ENCODE data around the gene SWI5. TPM values are rescaled to one million over a fixed set of nuclear protein-coding genes. Genes with fewer than 3 reads are reported as not detected.

SWI5 gene
- total RNA-seq, 1 donor from 2014 or later = 25.3 TPM

DNA sequence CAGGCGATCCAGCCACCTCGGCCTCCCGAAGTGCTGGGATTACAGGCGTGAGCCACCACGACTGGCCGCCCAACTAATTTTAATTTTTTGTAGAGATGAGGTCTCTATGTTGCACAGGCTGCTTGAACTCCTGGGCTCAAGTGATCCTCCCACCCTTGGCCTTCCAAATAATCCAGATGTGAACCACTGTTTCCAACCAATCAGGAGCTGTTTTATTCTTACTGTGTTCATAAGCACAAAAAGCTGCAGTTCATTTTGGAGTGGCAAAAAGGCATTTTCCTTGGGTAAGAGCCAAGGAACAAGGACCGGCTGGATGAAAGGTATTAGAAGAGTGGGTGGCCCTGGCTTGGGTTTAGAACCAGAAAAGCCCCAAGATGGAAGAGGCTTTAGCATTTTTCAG lies 59.1 kb downstream of the SWI5 start:
- no peak overlapping the region for H3K4me3 ChIP-seq (ENCODE audit: low read depth, low read length)
- no peak for TF ChIP-seq CTCF (conservative IDR thresholded peaks at IDR 0.05; ENCODE audit: low read depth, low read length)
- DNase-seq (ENCODE audit: low read depth) = no peak

DNA sequence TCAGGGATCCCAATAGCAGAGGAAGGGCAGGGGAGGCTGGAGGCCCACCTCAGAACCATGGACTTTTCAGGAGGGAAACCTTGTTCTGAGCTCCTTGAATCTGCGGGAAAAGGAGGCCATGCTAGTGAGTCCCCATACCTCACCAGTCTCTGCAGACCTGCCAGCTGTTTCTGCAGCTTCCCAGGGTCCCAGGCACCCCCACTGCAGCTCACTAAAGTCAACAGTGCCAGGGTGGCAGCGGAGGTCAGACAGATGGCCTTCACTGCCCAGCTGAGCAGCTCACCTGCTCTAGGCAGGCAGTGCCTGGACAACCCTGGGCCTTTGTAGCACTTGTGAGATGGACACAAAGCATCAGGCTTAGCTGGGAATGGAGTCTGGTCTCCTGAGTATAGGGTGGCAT lies 59.8 kb downstream of the SWI5 start:
- H3K4me3 ChIP-seq (ENCODE audit: low read depth, low read length) = no peak overlapping the region

GRCh38 chr9:128337936-128338335 lies 61.9 kb downstream of the SWI5 start:
- DNase-seq (ENCODE audit: low read depth) = no peak
- no peak overlapping the region for H3K4me3 ChIP-seq (ENCODE audit: low read depth, low read length)
- TF ChIP-seq CTCF (conservative IDR thresholded peaks at IDR 0.05; ENCODE audit: low read depth, low read length) = no peak

More for the DNA sequence above, 59.8 kb downstream of the SWI5 start:
- no peak for DNase-seq (ENCODE audit: low read depth)
- TF ChIP-seq CTCF (conservative IDR thresholded peaks at IDR 0.05; ENCODE audit: low read depth, low read length) = no peak

Other genes starting within 250 kb of the SWI5 start
- gene NAIF1, start 209.0 kb upstream of the SWI5 start, total RNA-seq = 7.0 and 9.0 TPM in 2 replicates
- 7.3 and 12.2 TPM in 2 replicates for gene SLC25A25, start 208.0 kb upstream of the SWI5 start, total RNA-seq
- gene PTGES2, start 148.5 kb upstream of the SWI5 start, total RNA-seq = 58.5 and 91.0 TPM in 2 replicates
- gene LCN2, start 126.8 kb upstream of the SWI5 start, total RNA-seq = 45.7 and 106 TPM in 2 replicates
- gene BBLN, start 116.0 kb upstream of the SWI5 start, total RNA-seq = 194 and 269 TPM in 2 replicates
- gene CIZ1, start 84.7 kb upstream of the SWI5 start, total RNA-seq = 56.7 and 76.7 TPM in 2 replicates
- 2.6 and 16.7 TPM in 2 replicates for gene DNM1, start 72.9 kb upstream of the SWI5 start, total RNA-seq
- gene GOLGA2, start 269 bp upstream of the SWI5 start, total RNA-seq = 35.9 and 41.3 TPM in 2 replicates
- gene TRUB2, start 46.2 kb downstream of the SWI5 start, total RNA-seq = 14.1 and 20.0 TPM in 2 replicates
- gene COQ4, start 46.6 kb downstream of the SWI5 start, total RNA-seq = 54.2 and 68.8 TPM in 2 replicates
- 27.7 and 45.4 TPM in 2 replicates for gene SLC27A4, start 64.3 kb downstream of the SWI5 start, total RNA-seq
- 39.4 and 52.1 TPM in 2 replicates for gene URM1, start 95.1 kb downstream of the SWI5 start, total RNA-seq
- gene CERCAM, start 144.6 kb downstream of the SWI5 start, total RNA-seq = 49.1 and 55.7 TPM in 2 replicates
- 32.6 and 38.2 TPM in 2 replicates for gene ODF2, start 179.7 kb downstream of the SWI5 start, total RNA-seq
- gene GLE1, start 228.4 kb downstream of the SWI5 start, total RNA-seq = 25.4 and 28.8 TPM in 2 replicates

Measured in epithelial cell of proximal tubule (primary cell).